NCI-H2107 treated with DMSO at 0.1 percent for 48 hours (cell line): ENCODE data around the gene SLC8B1.

Source experiments
- DNase-seq: peaks from one replicate; lab custom pipeline; 2025; ENCODE audit not compliant: unreplicated experiment; lab: John Stamatoyannopoulos, UW

SLC8B1 gene

GRCh38 chr12:113325916-113326315, 9.0 kb downstream of the SLC8B1 start:
- DNase-seq, result no peak

DNA sequence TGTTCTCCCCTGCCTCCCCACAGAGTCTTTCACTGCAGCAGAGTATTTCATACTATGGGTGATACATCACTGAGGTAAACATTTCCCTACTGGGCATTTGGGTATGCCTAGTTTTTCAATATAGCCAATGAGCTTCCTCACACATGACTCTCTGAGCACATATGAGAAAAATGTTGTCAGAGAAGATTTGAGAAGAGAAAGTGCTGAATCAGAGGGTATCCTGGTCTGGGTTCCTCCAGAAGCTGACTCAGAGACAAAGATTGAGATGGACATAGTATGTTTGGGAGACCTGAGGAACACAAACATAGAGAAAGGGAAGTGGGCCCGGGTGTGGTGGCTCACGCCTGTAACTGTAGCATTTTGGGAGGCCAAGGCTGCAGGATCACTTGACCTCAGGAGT, 12.6 kb downstream of the SLC8B1 start:
- DNase-seq, result no peak

- DNase-seq, result no peak
Observed at GRCh38 chr12:113320401-113320800, 14.5 kb downstream of the SLC8B1 start.

DNA sequence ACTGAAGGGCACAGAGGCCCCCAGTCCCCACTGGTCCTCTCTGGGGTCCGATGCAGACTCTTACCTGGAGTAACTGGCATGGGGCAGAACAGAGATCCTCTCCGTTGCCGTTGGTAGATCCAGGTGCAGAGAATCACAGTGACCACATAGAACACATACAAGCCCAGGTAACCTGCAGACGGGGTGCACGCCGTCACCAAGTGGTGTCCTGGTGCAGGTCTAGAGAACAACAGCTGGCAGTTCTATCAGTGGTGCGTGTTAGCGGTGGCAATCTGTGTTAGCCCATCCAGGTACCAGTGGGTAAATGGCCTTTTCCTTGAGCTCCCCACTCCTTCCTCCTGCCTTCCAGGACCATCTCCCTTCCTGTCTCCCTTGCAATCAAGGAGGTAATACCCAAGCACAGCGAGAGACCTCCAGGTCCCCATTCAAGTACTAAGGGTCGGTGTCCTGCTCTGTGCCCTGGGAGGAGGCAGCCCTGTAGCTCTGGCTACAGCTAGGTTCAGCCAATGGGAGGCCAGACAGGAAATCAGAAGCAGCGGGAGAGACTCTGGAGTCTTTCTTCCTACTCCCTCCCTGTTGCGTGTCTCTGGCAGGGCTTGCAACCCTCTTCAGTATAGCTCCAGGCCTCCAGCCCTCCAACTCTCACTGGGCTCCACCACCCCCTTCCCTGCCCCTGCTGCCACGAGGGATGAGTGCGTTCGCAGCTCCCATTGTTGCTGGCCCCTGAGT, 15.8 kb downstream of the SLC8B1 start:
- DNase-seq, result no peak

- DNase-seq, result no peak
Observed at GRCh38 chr12:113318046-113318656, 16.8 kb downstream of the SLC8B1 start.

DNA sequence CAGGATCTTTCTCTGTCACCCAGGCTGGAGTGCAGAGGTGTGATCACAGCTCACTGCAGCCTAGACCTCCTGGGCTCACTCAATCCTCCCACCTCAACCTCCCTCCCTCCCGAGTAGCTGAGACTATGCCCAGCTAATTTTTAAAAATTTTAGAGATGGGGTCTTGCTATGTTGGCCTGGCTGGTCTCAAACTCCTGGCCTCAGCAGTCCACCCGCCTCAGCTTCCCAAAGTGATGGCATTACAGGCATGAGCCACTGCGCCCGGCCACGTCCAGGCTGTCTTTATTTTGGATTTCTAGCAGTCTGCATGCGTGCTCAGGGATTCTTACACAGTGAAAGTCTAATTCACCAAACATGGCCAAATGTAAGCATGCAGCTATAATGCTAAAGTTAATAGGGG, 17.8 kb downstream of the SLC8B1 start:
- no peak for DNase-seq

DNA sequence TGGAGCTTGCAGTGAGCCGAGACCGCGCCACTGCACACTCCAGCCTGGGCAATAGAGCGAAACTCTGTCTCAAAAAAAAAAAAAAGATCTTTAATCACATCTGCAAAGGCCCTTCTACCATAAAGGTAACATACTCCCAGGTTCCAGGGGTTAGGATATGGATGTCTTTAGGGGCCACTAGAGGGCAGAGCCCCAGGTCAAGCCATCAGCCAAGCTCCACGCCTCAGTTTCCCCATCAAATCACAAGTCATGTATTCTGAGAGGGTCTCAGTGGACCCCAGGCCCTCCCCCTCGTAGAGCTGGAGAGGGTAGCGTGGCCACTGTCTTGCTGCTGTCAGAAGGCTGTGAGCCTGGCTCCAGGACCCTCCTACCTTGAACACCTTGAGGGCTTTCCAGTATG, 18.8 kb downstream of the SLC8B1 start:
- no peak for DNase-seq

DNA sequence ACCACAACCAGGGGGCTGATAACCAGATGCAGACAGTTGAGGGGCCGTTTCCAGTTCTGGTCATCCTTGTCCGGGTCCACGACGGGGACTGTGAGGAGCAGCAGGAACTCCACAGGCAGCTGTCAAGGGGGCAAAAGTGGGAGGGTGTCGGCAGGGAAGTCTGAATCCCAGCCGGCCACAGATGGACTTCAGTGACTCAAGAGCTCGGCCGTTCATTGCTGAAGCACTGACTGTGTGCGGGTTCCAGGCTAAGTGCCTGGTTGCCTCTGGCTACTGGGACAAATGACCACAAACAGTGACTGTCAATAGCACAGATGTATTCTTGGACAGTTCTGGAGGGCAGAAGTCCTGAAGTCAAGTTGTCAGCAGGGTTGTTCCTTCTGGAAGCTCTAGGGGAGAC, 19.6 kb downstream of the SLC8B1 start:
- no peak for DNase-seq

DNA sequence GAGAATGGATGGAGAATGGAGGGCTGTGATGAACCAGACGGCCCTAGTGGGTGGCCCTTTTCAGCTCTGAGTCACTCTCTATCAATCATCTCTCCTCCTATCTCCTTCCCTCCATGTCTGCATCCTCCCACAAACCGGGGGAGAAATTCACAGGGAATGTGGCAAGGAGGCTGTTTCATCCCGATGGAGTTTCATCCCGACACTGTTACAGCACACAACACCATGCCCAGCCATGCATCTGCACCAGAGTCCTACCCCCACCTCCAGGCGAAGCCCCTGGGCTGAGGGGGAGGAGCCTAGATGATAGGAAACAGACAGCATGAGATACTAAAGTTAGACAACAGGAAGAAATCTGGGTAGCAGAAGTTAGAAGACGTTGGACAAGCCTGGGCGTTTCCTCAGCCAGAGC, 20.8 kb downstream of the SLC8B1 start:
- DNase-seq, result no peak

GRCh38 chr12:113310489-113310888, 24.4 kb downstream of the SLC8B1 start:
- DNase-seq, result no peak

DNA sequence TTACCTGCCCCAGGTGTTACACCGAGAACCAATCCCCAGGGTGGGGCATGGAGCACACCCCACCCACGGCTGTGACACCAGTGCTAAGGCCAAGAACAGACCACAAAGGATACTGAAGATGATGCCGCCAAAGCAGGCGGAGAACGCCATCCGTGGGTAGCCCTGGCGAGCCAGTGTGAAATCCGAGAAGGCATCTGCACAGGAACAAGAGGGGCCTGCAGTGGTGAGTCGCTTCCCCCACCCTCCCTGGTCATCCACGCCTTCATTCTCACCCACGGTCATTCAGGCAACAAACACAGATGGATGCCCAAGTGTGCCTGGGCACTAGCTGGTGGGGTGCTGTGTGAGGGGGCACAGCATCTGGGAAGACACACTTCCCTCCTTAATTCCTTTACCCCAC, 28.5 kb downstream of the SLC8B1 start:
- peak; percentile 27 for DNase-seq

- DNase-seq, result no peak
Observed at GRCh38 chr12:113305281-113305856, 29.5 kb downstream of the SLC8B1 start.

DNA sequence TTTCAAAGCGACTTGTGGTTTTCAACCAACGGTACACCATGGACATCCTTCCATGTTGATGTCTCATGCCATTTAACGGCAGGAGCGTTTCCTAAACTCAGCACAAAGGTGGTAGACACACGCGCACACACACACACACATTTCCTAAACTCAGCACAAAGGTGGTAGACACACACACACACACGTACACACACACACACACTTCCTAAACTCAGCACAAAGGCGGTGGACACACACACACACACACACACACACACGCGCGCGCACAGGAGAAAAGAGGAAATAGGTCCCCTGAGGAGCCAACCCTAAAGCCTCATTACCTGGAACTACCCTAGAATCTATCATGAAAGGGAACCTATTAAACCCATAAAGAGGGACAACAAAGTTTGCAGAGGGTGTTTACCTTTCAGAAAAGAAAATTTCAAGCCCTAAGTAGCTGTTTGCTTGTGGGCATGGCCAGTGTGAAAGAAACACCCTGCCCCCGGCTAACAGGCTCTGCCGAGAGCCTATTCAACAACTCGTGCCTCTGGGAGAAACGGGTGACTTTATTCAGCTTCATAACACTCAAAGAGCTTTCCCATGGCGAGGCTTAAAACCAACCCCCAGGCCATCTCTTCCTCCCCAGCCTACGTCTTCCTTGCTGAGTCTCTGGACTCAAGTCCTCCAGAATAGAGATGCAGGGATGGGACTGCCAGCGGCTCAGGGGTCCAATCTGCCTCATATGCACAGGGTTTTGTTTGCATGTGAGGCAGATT, 31.8 kb downstream of the SLC8B1 start:
- DNase-seq, result peak; percentile 87

DNA sequence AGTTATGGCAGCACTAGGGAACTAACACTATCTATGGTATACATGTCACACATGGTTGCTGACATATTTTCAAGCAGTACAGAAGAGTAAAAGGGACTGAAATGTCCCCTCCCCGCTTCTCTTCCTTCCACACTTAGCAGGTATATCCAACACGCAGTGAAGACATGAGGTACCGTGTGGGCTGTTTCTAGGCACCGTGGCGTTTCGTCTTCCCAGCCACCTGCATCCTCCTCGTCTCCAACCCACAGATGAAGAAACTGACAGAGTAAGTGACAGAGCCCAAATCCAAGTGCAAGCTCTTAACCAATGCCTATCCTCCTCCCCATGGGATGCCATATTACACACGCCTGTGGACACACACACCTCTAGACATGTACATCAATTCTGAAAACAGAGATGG, 32.4 kb downstream of the SLC8B1 start:
- no peak for DNase-seq

DNA sequence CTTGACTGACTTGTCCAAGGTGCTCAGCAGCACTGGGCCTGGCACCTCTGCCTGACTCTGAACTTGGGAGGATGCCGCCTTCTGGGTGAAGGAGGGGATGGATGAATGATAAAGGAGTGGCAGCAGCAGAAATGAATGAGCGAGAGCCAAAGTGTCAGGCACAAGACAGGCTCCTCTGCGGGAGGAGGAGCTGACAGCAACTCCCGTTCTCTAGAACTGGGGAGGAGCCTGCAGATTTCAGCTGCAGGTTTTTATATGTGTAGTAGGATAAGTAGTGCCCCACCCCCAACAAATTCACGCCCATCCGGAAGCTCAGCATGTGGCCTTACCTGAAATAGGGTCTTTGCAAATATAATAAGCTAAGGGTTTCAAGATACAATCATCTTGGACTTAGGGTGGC, 33.1 kb downstream of the SLC8B1 start:
- DNase-seq, result no peak

DNA sequence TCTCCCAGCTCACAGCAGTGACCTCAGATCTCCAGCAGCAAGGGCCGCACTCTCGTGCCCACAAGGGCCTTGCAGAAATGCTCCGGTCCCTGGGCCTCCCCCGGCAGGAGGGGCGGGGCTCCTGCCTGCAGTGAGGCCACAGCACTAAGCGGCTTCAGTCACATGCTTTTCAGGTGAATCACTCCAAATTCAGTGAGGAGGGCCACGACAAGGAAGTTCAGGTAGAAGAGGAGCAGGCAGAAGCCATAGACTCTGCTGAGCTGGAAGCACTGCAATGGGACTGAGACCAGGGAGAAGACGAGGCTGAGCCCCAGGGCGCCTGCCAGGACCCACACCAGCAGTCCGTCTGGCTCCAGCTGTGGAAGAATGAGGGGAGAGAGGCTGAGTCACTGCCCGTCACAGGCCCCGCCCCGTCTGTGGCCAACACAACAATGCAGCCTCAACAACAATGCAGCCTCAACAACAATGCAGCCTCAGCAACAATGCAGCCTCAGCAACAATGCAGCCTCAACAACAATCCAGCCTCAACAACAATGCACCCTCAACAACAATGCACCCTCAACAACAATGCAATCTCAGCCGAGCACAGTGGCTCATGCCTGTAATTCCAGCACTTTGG, 35.2 kb downstream of the SLC8B1 start:
- DNase-seq, result peak; percentile 53

DNA sequence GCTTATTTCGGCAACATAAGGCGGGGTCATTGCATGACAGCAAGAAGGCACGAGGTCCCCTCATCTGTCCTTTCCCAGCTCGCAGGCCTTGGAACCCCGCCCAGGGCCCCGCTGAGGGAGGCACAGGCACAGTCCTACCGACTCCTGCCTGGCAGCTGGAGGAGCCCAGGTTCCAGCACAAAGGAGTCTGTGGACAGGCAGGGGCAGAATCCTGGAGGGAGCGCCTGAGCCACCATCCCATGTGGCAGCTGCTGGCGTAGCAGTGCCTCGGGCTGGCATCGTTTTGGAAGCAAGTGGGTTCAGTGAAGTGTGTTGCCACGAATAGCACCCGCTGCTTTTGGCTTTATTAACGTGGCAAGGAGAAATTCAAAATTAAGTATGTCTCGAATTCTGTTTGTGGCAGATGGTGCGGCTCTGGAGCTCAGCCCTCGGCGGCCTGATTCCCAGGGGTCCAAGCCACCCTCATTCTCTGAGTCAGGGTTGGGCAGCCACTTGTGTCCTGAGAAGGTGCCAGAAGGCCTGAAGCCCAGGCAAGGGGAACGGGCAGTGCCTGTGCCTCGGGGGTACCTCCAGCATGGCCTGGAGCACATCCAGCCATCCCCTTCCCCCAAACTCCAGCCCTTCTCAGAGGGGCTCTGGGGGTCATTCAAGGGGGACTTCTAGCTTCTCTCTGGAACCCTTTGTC, 35.9 kb downstream of the SLC8B1 start:
- DNase-seq, result peak; percentile 92

GRCh38 chr12:113298472-113298817, 36.5 kb downstream of the SLC8B1 start:
- DNase-seq, result no peak

DNA sequence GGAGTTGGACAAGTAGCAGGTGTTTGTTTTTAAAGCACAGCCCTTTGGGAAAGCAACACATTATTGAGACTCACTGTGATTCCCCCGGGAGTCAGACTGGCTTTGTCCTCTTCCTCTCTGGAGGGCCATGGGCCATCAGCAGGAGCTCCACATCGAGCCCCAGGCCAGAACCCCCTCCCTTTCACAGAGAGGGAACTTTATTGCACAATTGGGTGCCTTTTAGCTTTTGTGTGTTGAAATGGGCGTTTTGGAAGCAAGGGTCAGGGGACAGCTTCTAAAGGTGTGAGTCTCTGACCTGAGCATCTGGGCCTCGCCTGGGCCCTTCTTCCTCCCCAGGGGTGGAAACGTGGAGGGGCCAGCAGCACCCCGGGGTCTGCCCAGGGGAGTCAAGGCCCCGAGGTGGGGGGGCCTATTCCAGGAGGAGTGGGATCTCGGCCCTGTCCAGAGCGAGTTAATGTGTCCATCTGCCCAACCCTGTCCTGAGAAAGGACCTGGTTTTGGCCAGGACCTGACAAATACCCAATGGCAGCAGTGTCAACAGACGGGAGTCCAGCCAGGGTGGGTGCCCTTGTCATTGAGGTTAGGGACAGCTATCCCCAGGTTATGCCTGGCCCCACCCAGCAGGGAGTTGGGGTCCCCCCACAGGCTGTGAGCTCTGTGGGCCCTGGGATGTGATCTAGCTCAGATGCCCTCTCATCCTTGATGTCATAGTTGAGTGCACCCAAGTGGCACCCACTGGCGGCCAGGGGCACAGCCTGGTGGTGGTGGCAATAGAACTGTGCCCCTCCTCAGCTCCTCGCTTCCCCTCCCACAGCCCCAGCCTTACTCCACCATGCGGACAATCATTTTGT, 37.1 kb downstream of the SLC8B1 start:
- peak; percentile 93 for DNase-seq

GRCh38 chr12:113297214-113297587, 37.7 kb downstream of the SLC8B1 start:
- DNase-seq, result no peak
